ENCODE measurements around the gene SLC25A42. TPM values are rescaled to one million over a fixed set of nuclear protein-coding genes. Genes with fewer than 3 reads are reported as not detected.

The SLC25A42 gene
- total RNA-seq, 2 experiments from 2014 or later, result 12.2 to 12.7 TPM

DNA sequence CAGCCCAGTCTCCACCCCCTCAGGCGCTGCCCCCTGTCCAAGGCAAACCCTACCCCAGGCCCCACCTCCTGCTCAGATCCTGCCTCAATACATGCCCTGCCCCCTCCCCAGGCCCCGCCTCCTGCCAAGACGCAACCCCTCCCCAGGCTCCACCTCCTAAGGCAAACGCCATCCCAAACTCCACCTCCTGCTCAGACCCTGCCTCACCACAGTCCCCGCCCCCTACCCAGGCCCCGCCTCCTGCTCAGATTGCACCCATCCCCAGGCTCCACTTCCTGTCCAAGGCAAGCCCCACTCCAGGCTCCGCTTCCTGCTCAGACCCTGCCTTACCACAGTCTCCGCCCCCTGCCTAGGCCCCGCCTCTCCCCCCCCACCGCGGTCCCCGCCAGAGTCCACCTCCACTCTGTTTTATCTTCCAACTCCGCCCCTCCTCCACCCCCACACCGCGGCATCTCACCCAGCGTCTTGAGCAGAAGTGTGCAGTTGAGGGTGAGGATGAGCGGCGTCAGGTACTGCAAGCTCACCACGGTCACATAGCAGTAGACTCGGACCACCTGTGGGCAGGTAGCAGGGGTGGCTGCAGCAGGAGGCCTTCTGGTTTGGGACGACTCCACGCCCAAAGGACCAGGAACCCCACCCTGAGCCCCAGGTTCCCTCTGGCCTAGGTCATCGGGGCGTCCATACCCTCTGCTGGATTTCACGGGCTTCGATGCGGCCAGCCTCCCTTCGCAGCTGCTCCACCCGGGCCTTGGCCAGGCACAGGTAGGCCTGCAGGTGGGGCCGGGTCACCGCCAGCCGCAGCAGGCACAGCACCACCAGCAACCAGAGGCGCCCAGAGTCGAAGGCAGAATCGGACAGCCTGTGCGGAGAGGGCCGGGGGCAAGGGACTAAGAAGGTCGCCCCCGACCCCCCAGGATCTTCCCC, 56.8 kb downstream of the SLC25A42 start:
- ChIA-PET POLR2A (no interaction called here), CTCF (no interaction called here)

DNA sequence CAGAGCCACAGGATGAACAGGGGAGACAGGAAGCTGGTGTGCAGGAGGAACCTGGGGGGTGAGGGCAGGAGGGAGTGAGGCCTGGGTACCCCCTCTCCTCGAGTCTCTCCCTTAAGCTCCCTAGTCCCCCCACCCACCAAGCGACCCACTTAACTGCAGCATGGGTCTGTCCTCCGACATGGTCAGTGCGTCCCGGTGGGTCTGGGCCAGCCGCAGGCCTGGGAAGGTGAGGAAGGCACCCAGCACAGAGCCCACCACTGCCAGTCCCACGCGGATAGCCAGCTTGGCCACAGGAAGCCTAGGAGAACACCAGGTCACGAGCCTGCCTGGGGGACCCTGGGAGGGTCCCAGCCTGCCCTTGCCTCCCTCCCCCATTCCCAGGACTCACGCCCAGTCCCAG, 57.6 kb downstream of the SLC25A42 start:
- POLR2A ChIA-PET, result no interaction called here
- CTCF ChIA-PET, result no interaction called here

DNA sequence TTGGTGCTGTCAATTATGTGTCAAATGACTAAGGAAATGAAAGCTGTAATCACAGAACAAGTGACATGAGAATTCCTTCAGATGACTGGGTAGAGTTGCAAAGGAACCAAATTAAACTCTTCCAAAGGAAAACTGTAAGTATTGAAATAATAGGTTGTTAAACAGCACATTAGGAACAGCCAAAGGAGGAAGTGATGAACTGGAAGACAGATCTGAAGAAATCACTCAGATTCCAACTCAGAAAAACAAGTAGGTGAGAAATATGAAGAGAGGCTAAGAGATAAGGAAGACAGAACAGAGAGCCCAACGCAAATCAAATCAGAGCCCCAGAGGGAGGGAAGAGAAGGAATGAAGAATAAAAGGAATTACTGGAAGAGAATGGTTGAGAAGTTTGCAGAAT, 59.1 kb downstream of the SLC25A42 start:
- CTCF ChIA-PET, result no interaction called here
- POLR2A ChIA-PET, result no interaction called here

DNA sequence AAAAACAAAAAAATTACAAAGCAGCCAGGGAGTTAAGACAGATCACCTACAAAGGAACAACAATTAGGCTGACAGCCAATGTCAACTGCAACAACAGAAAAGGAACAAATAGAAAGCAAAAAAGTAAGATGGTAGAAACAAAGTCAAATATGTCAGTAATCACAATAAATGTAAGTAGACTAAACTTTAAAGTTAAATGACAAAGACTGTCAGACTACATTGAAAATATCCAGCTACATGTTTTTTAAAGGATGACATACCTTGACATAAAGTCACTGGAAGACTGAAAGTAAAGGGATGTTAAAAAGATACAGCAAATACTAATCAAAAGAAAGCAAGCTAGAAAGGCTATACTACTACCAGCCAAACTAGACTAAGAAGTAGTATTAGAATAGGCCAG, 59.6 kb downstream of the SLC25A42 start:
- POLR2A ChIA-PET, result no interaction called here
- CTCF ChIA-PET, result no interaction called here

DNA sequence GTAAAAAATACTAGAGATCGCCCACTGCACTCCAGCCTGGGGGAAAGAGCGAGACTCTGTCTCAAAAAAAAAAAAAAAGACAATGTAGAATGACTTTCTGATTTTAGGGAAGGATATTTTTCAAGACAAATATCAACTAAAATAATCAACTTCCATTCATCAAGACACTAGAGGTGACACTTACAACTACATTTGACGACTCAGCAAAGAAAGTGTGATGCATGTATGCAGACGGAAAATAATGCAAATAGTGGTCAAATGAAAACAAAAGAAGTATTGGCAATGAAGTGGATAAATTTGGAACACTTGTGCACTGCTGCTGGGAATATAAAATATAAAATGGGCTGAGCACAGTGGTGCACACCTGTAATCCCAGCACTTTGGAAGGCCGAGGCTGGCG, 62.3 kb downstream of the SLC25A42 start:
- CTCF ChIA-PET, result no interaction called here
- POLR2A ChIA-PET, result no interaction called here

DNA sequence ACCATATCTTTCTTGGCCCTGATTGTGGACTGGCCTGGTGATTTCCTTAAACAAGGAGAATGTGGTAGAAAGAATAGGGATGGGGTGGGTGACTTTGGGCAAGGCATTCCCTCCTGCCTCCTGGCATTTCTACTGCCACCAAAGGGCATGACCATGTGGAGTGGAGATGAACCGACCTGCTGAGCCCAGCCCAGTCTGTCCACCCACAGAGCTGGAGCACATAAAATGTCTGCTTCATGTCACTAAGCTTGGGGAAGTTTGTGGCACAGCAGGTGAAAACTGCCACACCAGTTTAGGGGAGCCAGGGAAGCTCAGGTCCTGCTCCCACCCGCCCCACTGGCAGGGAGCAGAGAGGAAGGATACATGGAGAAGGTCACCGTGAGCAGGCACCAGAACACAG, 68.2 kb downstream of the SLC25A42 start:
- CTCF ChIA-PET, result no interaction called here
- POLR2A ChIA-PET, result no interaction called here

DNA sequence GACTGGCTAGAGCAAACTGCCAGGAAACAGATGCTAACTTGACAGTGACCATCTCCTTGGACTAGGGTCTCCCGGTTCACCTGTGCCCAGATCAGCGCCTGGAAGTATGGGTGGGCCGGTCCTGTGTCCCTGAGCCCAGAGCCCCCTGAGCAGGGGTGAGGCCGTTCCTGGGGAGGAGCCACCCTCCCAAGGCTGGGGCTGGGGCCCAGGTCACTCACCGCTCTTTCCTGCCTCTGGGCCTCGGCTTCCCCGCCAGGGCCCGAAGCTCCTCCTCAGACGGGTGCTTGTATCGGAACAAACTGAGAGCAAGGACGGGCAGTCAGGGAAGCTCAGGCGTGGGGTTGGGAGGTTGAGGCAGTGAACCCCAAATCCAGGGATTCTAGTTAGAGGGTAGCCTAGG, 69.1 kb downstream of the SLC25A42 start:
- CTCF ChIA-PET, result interaction anchor here (0.5 kb wide), 1 partner anchor 336 kb away, joined by 3 read pairs; no protein-coding TSS in a partner anchor
- POLR2A ChIA-PET, result no interaction called here

DNA sequence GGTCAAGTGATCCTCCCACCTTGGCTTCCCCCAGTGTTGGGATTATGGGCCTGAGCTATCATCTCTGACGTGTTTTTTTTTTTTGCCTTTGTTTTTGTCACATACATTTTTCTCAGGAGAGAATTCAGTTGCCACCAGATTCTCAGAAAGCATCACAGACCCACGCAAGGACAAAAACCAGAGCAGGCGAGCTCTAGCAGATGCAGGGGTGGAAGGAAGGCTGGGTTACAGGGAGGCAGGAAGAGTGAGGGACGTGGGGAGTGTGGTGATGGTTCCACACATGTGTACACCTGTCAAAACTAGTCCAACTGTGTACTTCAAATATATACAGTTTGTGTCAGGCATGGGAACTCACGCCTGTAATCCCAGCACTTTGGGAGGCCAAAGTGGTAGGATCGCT, 70.2 kb downstream of the SLC25A42 start:
- ChIA-PET POLR2A (no interaction called here), CTCF (no interaction called here)

DNA sequence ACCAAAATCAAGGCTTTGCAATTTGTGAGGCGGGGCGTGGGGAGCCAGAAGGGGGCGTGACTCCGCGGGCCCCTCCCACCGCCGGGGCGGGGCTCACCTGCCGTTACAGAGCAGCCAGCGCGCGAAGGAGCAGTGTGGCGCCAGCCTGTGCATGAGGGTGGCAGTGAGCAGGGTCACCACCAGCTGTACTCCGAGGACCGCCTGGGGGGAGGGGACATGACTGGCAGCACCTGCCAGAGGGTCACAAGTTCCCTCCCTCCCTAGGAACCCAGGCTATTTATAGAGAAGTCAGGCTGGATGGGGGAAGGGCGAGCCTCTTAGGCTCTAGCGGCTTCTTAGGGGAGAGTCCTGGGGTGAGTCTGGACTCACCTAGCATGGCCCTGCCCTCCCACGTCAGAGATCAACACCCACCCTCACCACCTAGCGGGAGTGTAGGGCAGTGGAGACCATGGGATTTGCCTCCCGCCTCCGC, 70.9 kb downstream of the SLC25A42 start:
- POLR2A ChIA-PET, result no interaction called here
- CTCF ChIA-PET, result interaction anchor here (0.6 kb wide), 1 partner anchor 277 kb away, joined by 5 read pairs; no protein-coding TSS in a partner anchor

DNA sequence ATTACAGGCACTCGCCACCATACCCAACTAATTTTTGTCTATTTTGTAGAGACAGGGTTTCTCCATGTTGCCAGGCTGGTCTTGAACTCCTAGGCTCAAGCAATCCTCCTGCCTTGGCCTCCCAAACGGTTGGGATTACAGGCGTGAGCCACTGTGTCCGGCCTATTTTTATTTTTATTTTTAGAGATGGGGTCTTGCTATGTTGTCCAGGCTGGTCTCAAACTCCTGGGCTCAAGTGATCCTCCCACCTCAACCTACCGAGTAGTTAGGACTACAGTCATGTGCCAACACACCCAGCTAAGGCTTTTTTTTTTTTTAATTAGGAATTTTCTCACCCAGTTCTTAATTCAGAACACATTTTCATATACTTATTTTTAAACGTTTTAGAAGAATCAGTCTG, 71.9 kb downstream of the SLC25A42 start:
- POLR2A ChIA-PET, result interaction anchor here (0.6 kb wide), 1 partner anchor 70 kb away, joined by 3 read pairs; no protein-coding TSS in a partner anchor
- CTCF ChIA-PET, result interaction anchor here (1.5 kb wide), 1 partner anchor 83 kb away, joined by 4 read pairs; no protein-coding TSS in a partner anchor

DNA sequence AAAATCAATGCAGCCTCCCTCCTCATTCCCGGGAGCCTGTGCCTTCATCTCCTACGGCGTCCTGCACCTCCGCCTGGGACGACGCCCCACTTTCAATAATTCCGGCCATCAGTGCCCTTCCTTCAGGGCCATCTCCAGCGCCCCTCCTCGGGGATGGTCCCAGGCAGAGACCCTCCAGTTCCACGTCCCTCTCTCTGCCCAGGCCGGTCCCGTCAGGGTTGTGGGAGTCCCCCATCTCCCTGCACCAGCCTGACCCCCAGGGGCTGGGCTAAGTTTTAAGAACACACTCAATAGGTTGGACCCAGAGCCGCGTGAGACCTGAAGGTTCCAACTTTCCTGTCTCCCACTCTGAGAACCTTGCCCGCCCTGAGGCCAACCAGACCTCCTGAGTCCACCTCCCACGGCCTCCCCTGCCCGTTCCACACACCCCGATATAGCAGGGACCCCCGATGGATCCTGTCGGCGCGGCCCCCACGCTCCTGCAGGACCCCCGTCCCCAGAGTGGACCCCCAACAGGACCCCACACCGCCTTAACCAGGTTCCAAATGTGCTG, 73.8 kb downstream of the SLC25A42 start:
- POLR2A ChIA-PET, result no interaction called here
- CTCF ChIA-PET, result interaction anchor here (0.5 kb wide), 1 partner anchor 273 kb away, joined by 5 read pairs; no protein-coding TSS in a partner anchor

DNA sequence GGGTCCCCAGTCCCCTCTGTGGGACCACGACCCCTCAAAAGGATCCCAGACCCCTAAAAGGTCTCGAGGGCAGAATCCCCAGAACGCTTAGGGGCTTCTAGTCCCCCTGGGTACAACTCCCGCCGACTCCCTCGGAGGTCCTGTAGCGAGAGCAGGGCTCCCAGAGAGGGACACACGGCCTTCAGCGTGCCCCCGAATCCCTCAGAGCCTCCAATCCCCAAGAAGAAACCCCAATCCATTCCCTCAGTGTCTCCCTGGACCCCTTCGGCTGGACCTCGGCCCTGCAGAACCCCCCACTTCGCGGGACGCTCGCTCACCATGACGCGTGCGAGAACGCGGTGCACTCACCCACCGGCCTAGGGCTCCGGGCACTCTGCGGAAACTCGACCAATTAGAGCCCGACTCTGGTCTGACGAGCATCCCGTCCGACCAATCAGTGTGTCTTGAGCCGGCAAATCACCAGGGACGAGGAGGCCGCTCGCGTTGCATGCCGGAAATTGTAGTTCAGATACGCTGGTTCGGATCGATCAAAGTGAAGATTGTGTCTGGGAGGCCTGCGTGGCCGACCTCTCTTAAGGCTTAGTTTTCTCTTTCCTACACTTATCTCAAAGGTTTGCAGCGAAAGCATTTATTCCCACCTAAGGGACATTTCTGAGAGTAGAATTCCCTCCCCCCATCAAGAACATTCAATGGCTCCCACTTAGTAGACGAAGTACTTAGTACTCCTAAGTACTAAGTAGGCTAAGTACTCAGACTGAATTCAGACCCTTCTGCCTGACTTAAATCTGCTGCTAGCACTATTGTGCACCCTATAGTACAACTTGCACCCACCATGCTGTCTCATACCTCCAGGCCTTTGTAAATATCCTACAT, 74.6 kb downstream of the SLC25A42 start, which contains the start of gene TMEM161A:
TSS of gene TMEM161A (minus strand) at position 370 of the 873 bp plus-strand sequence. CDS start at position 320, 50 bp downstream.
- POLR2A ChIA-PET, result no interaction called here
- CTCF ChIA-PET, result no interaction called here

DNA sequence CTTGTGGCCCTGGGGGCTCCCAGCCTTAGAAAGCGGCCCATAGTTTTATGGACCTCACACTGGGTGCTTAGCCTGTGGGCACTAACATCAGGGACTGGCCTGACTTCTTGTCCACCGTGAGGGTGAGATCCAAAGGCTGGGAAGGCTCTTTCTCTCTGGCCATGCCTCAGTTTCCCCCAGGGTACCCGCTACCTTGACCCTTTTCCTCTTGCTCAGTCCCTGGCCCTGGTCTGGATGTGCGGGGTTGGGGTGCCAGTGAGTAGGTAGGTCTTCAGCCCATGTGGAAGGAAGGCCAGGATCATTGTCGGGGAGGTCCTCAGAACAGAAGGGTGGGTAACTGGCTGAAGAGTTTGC, 76.1 kb downstream of the SLC25A42 start:
- CTCF ChIA-PET, result interaction anchor here (1.3 kb wide), 1 partner anchor 35 kb away, joined by 4 read pairs; no protein-coding TSS in a partner anchor

DNA sequence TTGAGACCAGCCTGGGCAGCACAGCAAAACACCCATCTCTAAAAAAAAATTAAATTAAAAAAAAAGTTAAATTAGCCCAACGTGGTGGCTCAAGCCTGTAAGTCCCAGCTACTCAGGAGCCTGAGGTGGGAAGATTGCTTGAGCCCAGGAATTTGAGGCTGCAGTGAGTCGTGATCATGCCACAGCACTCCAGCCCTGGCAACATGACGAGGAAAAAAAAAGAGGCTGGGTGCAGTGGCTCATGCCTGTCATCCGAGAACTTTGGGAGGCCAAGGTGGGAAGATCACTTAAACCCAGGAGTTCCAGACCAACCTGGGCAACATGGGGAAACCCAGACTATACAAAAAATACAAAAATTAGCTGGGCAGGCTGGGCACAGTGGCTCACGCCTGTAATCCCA, 76.7 kb downstream of the SLC25A42 start:
- CTCF ChIA-PET, result interaction anchor here (1.3 kb wide), 1 partner anchor 34 kb away, joined by 4 read pairs; no protein-coding TSS in a partner anchor
- POLR2A ChIA-PET, result no interaction called here

More for the DNA sequence above, 76.1 kb downstream of the SLC25A42 start:
- POLR2A ChIA-PET, result interaction anchor here (0.7 kb wide), 1 partner anchor 246 kb away, joined by 3 read pairs; no protein-coding TSS in a partner anchor

DNA sequence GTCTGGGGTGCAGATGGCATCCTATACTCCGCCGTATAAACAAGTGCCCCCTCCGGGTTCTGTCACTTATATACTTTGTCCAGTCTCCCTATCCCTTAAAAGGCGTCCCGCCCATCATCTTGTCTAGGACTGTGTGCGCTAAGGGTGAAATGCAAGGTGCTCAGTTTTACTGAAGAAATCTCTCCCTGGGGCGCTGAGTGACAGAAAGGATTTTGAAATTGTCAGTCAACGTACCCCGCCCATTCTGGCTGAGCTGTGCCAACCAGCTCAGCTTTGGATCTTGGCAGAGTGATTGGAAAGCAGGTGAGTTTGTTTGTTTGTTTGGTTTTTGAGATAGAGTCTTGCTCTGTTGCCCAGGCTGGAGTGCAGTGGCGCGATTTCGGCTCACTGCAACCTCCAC, 78.6 kb downstream of the SLC25A42 start:
- CTCF ChIA-PET, result interaction anchor here (0.6 to 0.9 kb wide), 2 partner anchors 16 to 51 kb away, joined by 4 read pairs; no protein-coding TSS in a partner anchor
- POLR2A ChIA-PET, result no interaction called here

DNA sequence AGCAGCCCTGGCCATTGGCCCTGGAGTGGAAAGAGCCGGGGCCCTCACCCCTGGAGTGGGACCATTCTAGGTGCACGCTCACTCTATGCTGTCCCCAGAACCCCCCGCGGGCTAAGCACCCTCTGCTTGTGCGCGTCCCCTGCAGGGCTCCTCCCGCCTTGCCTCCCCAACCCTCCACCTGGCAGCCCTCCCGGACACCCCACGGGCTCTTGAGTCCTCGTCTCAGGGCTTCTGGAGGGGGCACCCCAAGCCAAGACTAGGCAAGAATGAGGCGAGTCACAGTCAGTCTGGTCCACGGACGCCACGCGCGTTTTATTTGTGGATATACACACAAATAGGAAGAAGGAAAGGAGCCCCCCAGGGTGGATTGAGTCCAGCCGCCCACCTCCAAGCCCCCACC, 81.5 kb downstream of the SLC25A42 start:
- CTCF ChIA-PET, result interaction anchor here (0.7 to 2.6 kb wide), 8 partner anchors 12 to 221 kb away, joined by 3 to 13 read pairs (median 4); no protein-coding TSS in a partner anchor

DNA sequence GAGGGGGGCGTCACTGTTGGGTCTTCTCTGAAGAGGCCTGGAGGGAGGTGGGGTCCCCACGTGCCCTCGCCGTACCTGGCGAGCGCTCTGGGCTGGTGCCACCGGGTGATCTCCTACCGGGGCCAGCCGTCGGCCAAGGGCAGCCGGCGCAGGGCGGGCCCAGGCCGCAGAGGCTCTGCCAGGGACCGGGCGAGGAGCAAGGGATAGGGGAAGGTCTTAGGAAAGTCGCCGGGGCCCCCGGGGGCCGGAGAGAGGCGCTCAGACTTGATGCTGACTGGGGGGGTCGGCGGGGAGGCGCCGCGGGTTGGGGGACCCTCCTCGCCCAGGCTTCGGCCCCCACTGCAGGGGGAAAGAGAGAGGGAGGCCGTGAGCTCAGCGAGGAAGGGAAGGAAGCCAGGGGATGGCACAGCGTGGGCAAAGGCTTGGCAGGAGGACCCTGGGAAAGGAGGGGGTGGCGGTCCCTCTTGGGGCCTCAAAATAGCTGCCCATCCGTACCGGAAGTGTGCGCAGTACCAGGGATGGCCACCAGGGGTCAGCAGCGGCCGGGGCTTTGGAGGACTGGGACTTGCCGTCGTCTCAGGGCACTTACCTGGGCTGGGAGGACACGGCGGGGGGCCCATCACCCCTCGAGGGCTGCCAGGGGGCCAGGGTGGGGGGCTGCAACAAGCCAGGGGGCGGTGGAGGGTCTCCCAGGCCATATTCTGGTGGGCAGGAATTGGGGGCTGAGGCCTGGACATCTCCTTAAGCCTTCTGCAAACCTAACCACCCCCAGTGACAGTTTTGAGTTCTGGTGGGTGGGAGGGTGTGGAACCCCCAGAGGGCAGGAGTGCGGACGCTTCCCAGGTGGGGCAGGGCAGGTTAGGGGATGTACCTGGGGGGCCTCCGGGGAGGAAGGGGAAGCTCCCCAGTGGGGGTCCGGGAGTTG, 82.2 kb downstream of the SLC25A42 start:
- POLR2A ChIA-PET, result no interaction called here
- CTCF ChIA-PET, result interaction anchor here (0.5 to 2.6 kb wide), 10 partner anchors 11 to 220 kb away, joined by 3 to 13 read pairs (median 4); no protein-coding TSS in a partner anchor

More for the DNA sequence above, 81.5 kb downstream of the SLC25A42 start:
- POLR2A ChIA-PET, result no interaction called here

DNA sequence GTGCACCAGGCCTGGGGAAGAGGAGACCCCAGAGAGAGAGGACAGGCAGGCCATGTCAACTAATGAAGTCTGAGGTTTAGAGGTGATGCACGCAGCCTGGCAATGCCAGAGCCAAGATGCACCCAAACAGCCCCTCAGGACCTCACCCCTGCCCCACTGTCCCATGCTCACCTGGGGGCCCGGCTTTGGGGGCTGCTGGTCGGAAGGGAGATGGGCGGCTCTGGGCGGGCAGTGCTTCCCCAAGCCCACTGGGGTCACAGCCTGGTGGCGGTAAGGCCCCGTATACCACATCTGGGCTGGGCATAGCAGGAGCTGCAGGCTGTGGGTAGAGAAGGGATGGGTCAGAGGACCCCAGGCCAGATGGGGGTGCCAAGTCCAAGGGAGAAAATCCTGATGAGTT, 83.1 kb downstream of the SLC25A42 start:
- POLR2A ChIA-PET, result no interaction called here

More for the DNA sequence above, 83.1 kb downstream of the SLC25A42 start:
- CTCF ChIA-PET, result interaction anchor here (0.5 to 2.6 kb wide), 5 partner anchors 10 to 93 kb away, joined by 3 to 13 read pairs (median 4); no protein-coding TSS in a partner anchor
